Osteoblast (primary cell): Measurements from ENCODE around the gene ELP4. TPM values are rescaled to one million over a fixed set of nuclear protein-coding genes. Genes with fewer than 3 reads are reported as not detected.
A peak's percentile ranks its signal among the peaks of the same experiment; 100 is the strongest.

Experiments used
- DNase-seq: peaks from one replicate; pipeline ENCODE4 v3.0.0; 2011; ENCODE audit warnings: low spot score, mixed read lengths; ENCODE audit not compliant: insufficient read length; ENCODE audit errors: missing footprints
- H2AFZ ChIP-seq: 2 replicates; pipeline ENCODE4 v1.6.0; 2011; ENCODE audit warnings: mild to moderate bottlenecking, low read length
- H3K27ac ChIP-seq: 2 replicates; pipeline ENCODE4 v1.5.1; 2011; ENCODE audit warnings: mild to moderate bottlenecking, low read depth, low read length, moderate library complexity
- H3K27me3 ChIP-seq: 2 replicates; pipeline ENCODE4 v1.6.0; 2012; ENCODE audit warnings: mild to moderate bottlenecking, control low read depth, inconsistent platforms, low read length, moderate library complexity; ENCODE audit not compliant: insufficient read depth
- H3K36me3 ChIP-seq: 2 replicates; pipeline ENCODE4 v1.5.1; 2011; ENCODE audit warnings: mild to moderate bottlenecking, low read length, control low read depth, moderate library complexity; ENCODE audit not compliant: insufficient read depth
- H3K4me1 ChIP-seq: 2 replicates; pipeline ENCODE4 v1.5.1; 2011; ENCODE audit warnings: mild to moderate bottlenecking, low read length, control low read depth, moderate library complexity; ENCODE audit not compliant: insufficient read depth
- H3K4me2 ChIP-seq: 2 replicates; pipeline ENCODE4 v1.6.0; 2011; ENCODE audit warnings: mild to moderate bottlenecking, low read length; ENCODE audit not compliant: insufficient read depth
- H3K4me3 ChIP-seq: fragments of 200-600 bp; sonication (generic); 3 replicates; pipeline ENCODE4 v1.5.1; 2012; ENCODE audit warnings: mild to moderate bottlenecking, low read length, inconsistent platforms; ENCODE audit not compliant: insufficient read depth
- H3K79me2 ChIP-seq: 2 replicates; pipeline ENCODE4 v1.6.0; 2012; ENCODE audit warnings: mild to moderate bottlenecking, low read length, control low read depth, inconsistent platforms; ENCODE audit not compliant: insufficient read depth
- H3K9me3 ChIP-seq: 2 replicates; pipeline ENCODE4 v1.5.1; 2011; ENCODE audit warnings: low read depth, low read length, control low read depth
- H4K20me1 ChIP-seq: 2 replicates; pipeline ENCODE4 v1.6.0; 2012; ENCODE audit warnings: mild to moderate bottlenecking, low read length, control low read depth; ENCODE audit not compliant: insufficient read depth
- CTCF ChIP-seq: IDR thresholded peaks from 2 replicates; pipeline ENCODE4 v1.5.1; 2011; ENCODE audit warnings: mild to moderate bottlenecking, low read depth, low read length, moderate library complexity; ENCODE audit errors: extremely low read depth
- total RNA-seq: library from RNA; depleted of rRNA; stranded (reverse); fragments of >200 nt; gene quantifications from 2 replicates; pipeline ENCODE4 v1.2.3, GENCODE V29; 2012

The ELP4 gene
- total RNA-seq, 1 donor, result 16.3 TPM

GRCh38 chr11:31820438-31820818 is 310.9 kb downstream of the ELP4 start:
- no peak for TF ChIP-seq CTCF
- H2AFZ ChIP-seq, result no peak overlapping the region
- DNase-seq, result peak; percentile 47
- peaks cover 6% of the 10 kb centered on the region for H3K4me1 ChIP-seq
- no peak overlapping the region for H3K4me2 ChIP-seq
- H3K4me3 ChIP-seq, result no peak overlapping the region
- no peaks in the 10 kb centered on the region for H3K79me2 ChIP-seq
- H3K27ac ChIP-seq, result no peak overlapping the region
- no peaks in the 10 kb centered on the region for H3K36me3 ChIP-seq
- H4K20me1 ChIP-seq, result no peaks in the 10 kb centered on the region
- H3K27me3 ChIP-seq, result peaks cover 100% of the 10 kb centered on the region
- H3K9me3 ChIP-seq, result no peaks in the 10 kb centered on the region

- no peak for TF ChIP-seq CTCF
- Histone ChIP-seq H3K36me3 (no peaks in the 10 kb centered on the region), H3K27me3 (peaks cover 100% of the 10 kb centered on the region), H3K9me3 (no peaks in the 10 kb centered on the region), H2AFZ (no peak overlapping the region), H3K27ac (no peak overlapping the region), H3K4me1 (no peaks in the 10 kb centered on the region), H3K79me2 (no peaks in the 10 kb centered on the region), H3K4me3 (no peak overlapping the region), H4K20me1 (no peaks in the 10 kb centered on the region), H3K4me2 (no peak overlapping the region)
- peak; percentile 62 for DNase-seq
Measured at GRCh38 chr11:31821235-31821764, 311.7 kb downstream of the ELP4 start.

- no peak for DNase-seq
- H2AFZ ChIP-seq, result no peak overlapping the region
- H3K4me3 ChIP-seq, result no peak overlapping the region
- no peaks in the 10 kb centered on the region for H4K20me1 ChIP-seq
- peaks cover 100% of the 10 kb centered on the region for H3K27me3 ChIP-seq
- H3K36me3 ChIP-seq, result no peaks in the 10 kb centered on the region
- no peak overlapping the region for H3K4me2 ChIP-seq
- H3K4me1 ChIP-seq, result no peaks in the 10 kb centered on the region
- no peaks in the 10 kb centered on the region for H3K79me2 ChIP-seq
- no peaks in the 10 kb centered on the region for H3K9me3 ChIP-seq
- no peak for TF ChIP-seq CTCF
- H3K27ac ChIP-seq, result no peak overlapping the region
Measured at GRCh38 chr11:31821766-31822165, 312.2 kb downstream of the ELP4 start.

GRCh38 chr11:31822175-31822926 is 312.8 kb downstream of the ELP4 start:
- Histone ChIP-seq H3K36me3 (no peaks in the 10 kb centered on the region), H3K9me3 (no peaks in the 10 kb centered on the region), H3K27me3 (peaks cover 100% of the 10 kb centered on the region), H3K4me2 (no peak overlapping the region), H3K79me2 (no peaks in the 10 kb centered on the region), H3K4me3 (no peak overlapping the region), H3K4me1 (no peaks in the 10 kb centered on the region), H2AFZ (no peak overlapping the region), H4K20me1 (no peaks in the 10 kb centered on the region), H3K27ac (no peak overlapping the region)
- DNase-seq, result peak; percentile 71
- TF ChIP-seq CTCF, result no peak
